IMR-90 (cell line): ENCODE data around the gene CEP72. TPM values are rescaled to one million over a fixed set of nuclear protein-coding genes. Genes with fewer than 3 reads are reported as not detected.

Source experiments
- ATAC-seq: fragments of 200-7000 bp; cut with Tn5 transposase; 2 replicates; pipeline ENCODE4 v1.9.1; 2020; ENCODE audit warnings: low read depth, mild to moderate bottlenecking, moderate library complexity
- BruUV-seq: library from RNA; stranded (reverse); fragments of 400-500 nt; replicated peaks from 2 replicates; lab custom pipeline; 2021; lab: Mats Ljungman, UMichigan
- CTCF ChIA-PET: fragments of 300-600 bp; formaldehyde crosslinking; extraction: SDS; loops from one replicate; lab custom pipeline; 2021; ENCODE audit warnings: antibody characterized with exemption; lab: Yijun Ruan, JAX
- POLR2A ChIA-PET: fragments of 300-600 bp; sonication (Branson Sonifier 250); formaldehyde crosslinking; loops from one replicate; lab custom pipeline; 2022; ENCODE audit warnings: antibody characterized with exemption; ENCODE audit not compliant: unreplicated experiment; lab: Charles Lee
- DNase-seq: peaks from one replicate; pipeline ENCODE4 v3.0.0; 2013
- H2AFZ ChIP-seq: replicated peaks from 2 replicates; pipeline ENCODE3; 2013; ENCODE audit warnings: low read length, mild to moderate bottlenecking; ENCODE audit not compliant: poor library complexity
- H2AK5ac ChIP-seq: 2 replicates; pipeline ENCODE4 v1.6.1; 2013; ENCODE audit warnings: low read depth, low read length, inconsistent platforms
- H2AK9ac ChIP-seq: replicated peaks from 2 replicates; pipeline ENCODE3; 2013; ENCODE audit warnings: mild to moderate bottlenecking, low read depth, low read length, moderate library complexity; ENCODE audit not compliant: poor library complexity
- H2BK120ac ChIP-seq: 2 replicates; pipeline ENCODE4 v1.6.1; 2013; ENCODE audit warnings: low read depth, low read length, inconsistent platforms
- H2BK15ac ChIP-seq: 3 replicates; pipeline ENCODE4 v1.6.1; 2013; ENCODE audit warnings: low read depth, low read length, inconsistent platforms
- H2BK20ac ChIP-seq: 2 replicates; pipeline ENCODE4 v1.6.1; 2013; ENCODE audit warnings: low read depth, mild to moderate bottlenecking, inconsistent platforms, low read length, moderate library complexity
- H2BK5ac ChIP-seq: 2 replicates; pipeline ENCODE4 v1.6.1; 2013; ENCODE audit warnings: mild to moderate bottlenecking, low read depth, low read length, inconsistent platforms; ENCODE audit not compliant: poor library complexity, severe bottlenecking
- H3K14ac ChIP-seq: replicated peaks from 2 replicates; pipeline ENCODE4 v1.6.1; 2013; ENCODE audit warnings: low read depth, low read length, inconsistent platforms
- H3K18ac ChIP-seq: 2 replicates; pipeline ENCODE4 v1.6.1; 2013; ENCODE audit warnings: low read depth, low read length, control low read depth
- H3K23ac ChIP-seq: 2 replicates; pipeline ENCODE4 v1.6.1; 2013; ENCODE audit warnings: low read depth, low read length, inconsistent platforms
- H3K27ac ChIP-seq: 2 replicates; pipeline ENCODE4 v1.5.1; 2013; ENCODE audit warnings: mild to moderate bottlenecking, control low read depth, low read length; ENCODE audit not compliant: insufficient read depth
- H3K27me3 ChIP-seq: 2 replicates; pipeline ENCODE4 v1.6.1; 2013; ENCODE audit warnings: low read length; ENCODE audit not compliant: control insufficient read depth, insufficient read depth
- H3K36me3 ChIP-seq: 2 replicates; pipeline ENCODE4 v1.6.1; 2013; ENCODE audit warnings: low read length, mixed read lengths; ENCODE audit not compliant: control insufficient read depth, insufficient read depth
- H3K4ac ChIP-seq: 2 replicates; pipeline ENCODE4 v1.6.1; 2013; ENCODE audit warnings: low read depth, low read length, inconsistent platforms
- H3K4me1 ChIP-seq: 2 replicates; pipeline ENCODE4 v1.6.1; 2013; ENCODE audit warnings: low read length, mixed read lengths; ENCODE audit not compliant: control insufficient read depth, insufficient read depth
- H3K4me2 ChIP-seq: 2 replicates; pipeline ENCODE4 v1.6.1; 2013; ENCODE audit warnings: low read depth, mild to moderate bottlenecking, control low read depth, low read length, moderate library complexity
- H3K4me3 ChIP-seq: 2 replicates; pipeline ENCODE4 v1.5.1; 2013; ENCODE audit warnings: low read depth, mild to moderate bottlenecking, control low read depth, low read length, moderate library complexity; ENCODE audit not compliant: insufficient read depth
- H3K56ac ChIP-seq: 2 replicates; pipeline ENCODE4 v1.6.1; 2013; ENCODE audit warnings: low read length, inconsistent platforms; ENCODE audit not compliant: insufficient read depth; ENCODE audit errors: extremely low read depth
- H3K79me1 ChIP-seq, 2 experiments: 2 replicates each; pipeline ENCODE4 v1.6.1; 2013; ENCODE audit warnings: low read length in 2 of 2, inconsistent platforms in 1 of 2, low read depth in 1 of 2
- H3K9ac ChIP-seq: 2 replicates; pipeline ENCODE4 v1.6.1; 2013; ENCODE audit warnings: low read depth, low read length, control low read depth
- H3K9me1 ChIP-seq: 2 replicates; pipeline ENCODE4 v1.6.1; 2013; ENCODE audit warnings: low read length, inconsistent platforms; ENCODE audit not compliant: insufficient read depth
- H3K9me3 ChIP-seq: 2 replicates; pipeline ENCODE4 v1.6.1; 2013; ENCODE audit warnings: low read length; ENCODE audit not compliant: control insufficient read depth, insufficient read depth
- H4K20me1 ChIP-seq: 2 replicates; pipeline ENCODE4 v1.6.1; 2013; ENCODE audit warnings: low read length, inconsistent platforms; ENCODE audit not compliant: insufficient read depth
- H4K5ac ChIP-seq: 2 replicates; pipeline ENCODE4 v1.6.1; 2013; ENCODE audit warnings: mild to moderate bottlenecking, low read depth, low read length, control low read depth
- H4K8ac ChIP-seq, 2 experiments: 2 replicates each; pipeline ENCODE4 v1.6.1; 2013; ENCODE audit warnings: low read depth in 2 of 2, low read length in 2 of 2, control low read depth in 1 of 2, inconsistent platforms in 1 of 2
- H4K91ac ChIP-seq: 2 replicates; pipeline ENCODE4 v1.6.1; 2013; ENCODE audit warnings: low read depth, low read length, inconsistent platforms; ENCODE audit not compliant: insufficient read depth
- BHLHE40 ChIP-seq: fragments of 150-350 bp; IDR thresholded peaks from 2 replicates; pipeline ENCODE4 v1.6.1; 2016; ENCODE audit warnings: mild to moderate bottlenecking, low read depth, low read length
- CEBPB ChIP-seq: IDR thresholded peaks from 2 replicates; pipeline ENCODE4 v1.6.1; 2012; ENCODE audit warnings: low read depth, low read length, improper control_type of control experiment
- CHD1 ChIP-seq: IDR thresholded peaks from 2 replicates; pipeline ENCODE4 v1.6.1; 2012; ENCODE audit warnings: low read depth, low read length, improper control_type of control experiment
- FOS ChIP-seq: fragments of 150-350 bp; IDR thresholded peaks from 2 replicates; pipeline ENCODE4 v1.6.1; 2016; ENCODE audit warnings: low read depth, low read length
- MAFK ChIP-seq: IDR thresholded peaks from 2 replicates; pipeline ENCODE4 v1.6.1; 2012; ENCODE audit warnings: low read depth, low read length, improper control_type of control experiment
- MAZ ChIP-seq: IDR thresholded peaks from 2 replicates; pipeline ENCODE4 v1.6.1; 2012; ENCODE audit warnings: low read depth, mild to moderate bottlenecking, low read length, improper control_type of control experiment, moderate library complexity, borderline replicate concordance
- MXI1 ChIP-seq: IDR thresholded peaks from 2 replicates; pipeline ENCODE4 v1.6.1; 2012; ENCODE audit warnings: low read depth, mild to moderate bottlenecking, low read length, moderate library complexity, borderline replicate concordance
- NFE2L2 ChIP-seq: fragments of 150-350 bp; IDR thresholded peaks from 2 replicates; pipeline ENCODE4 v1.6.1; 2016; ENCODE audit warnings: low read depth, mild to moderate bottlenecking, low read length
- POLR2A ChIP-seq: IDR thresholded peaks from 2 replicates; pipeline ENCODE4 v1.6.1; 2012; ENCODE audit warnings: mild to moderate bottlenecking, low read depth, low read length
- RAD21 ChIP-seq: IDR thresholded peaks from 2 replicates; pipeline ENCODE4 v1.6.1; 2012; ENCODE audit warnings: low read length, improper control_type of control experiment
- RCOR1 ChIP-seq: IDR thresholded peaks from 2 replicates; pipeline ENCODE4 v1.6.1; 2012; ENCODE audit warnings: mild to moderate bottlenecking, low read length, improper control_type of control experiment; ENCODE audit not compliant: insufficient replicate concordance
- RFX5 ChIP-seq: IDR thresholded peaks from 2 replicates; pipeline ENCODE4 v1.8.0; 2012; ENCODE audit warnings: low read depth, mild to moderate bottlenecking, low read length, moderate library complexity
- SMC3 ChIP-seq: fragments of 150-350 bp; IDR thresholded peaks from 2 replicates; pipeline ENCODE4 v1.6.1; 2016; ENCODE audit warnings: low read depth, mild to moderate bottlenecking, antibody characterized with exemption, low read length, moderate library complexity
- WGBS, 2 experiments: methylation state at CpG; one replicate each; pipeline versions ENCODE4 v1.1.5 to v1.1.7; 2013; ENCODE audit warnings: missing lambda C conversion rate in 2 of 2; ENCODE audit not compliant: insufficient read length in 1 of 2; ENCODE audit errors: extremely low coverage in 2 of 2; 5-methylcytosine and 5-hydroxymethylcytosine counted together
- dilution Hi-C: fragments of 300-500 bp; cut with HindIII; formaldehyde crosslinking; loops from one replicate; pipeline ENCODE4 v1.14.3; 2018; ENCODE audit warnings: low sequenced_read_pairs; ENCODE audit not compliant: unreplicated experiment
- in situ Hi-C: fragments of 300-500 bp; cut with MboI; formaldehyde crosslinking; loops from 3 replicates; pipeline ENCODE4 v1.14.3; 2019; ENCODE audit warnings: low sequenced_read_pairs, inconsistent platforms, mixed read lengths
- intact Hi-C: fragments of 100-400 bp; cut with micrococcal nuclease; formaldehyde crosslinking; loops from 2 replicates; pipeline ENCODE4 v1.10.0; 2022
- polyA plus RNA-seq, 3 experiments: library from polyadenylated mRNA; depleted of rRNA; stranded (reverse); fragments of >200 nt; gene quantifications; 2 replicates each; pipeline ENCODE4 v1.2.3, GENCODE V29; 2012; ENCODE audit warnings: low replicate concordance in 1 of 3
- total RNA-seq: library from RNA; depleted of rRNA; stranded (reverse); fragments of >200 nt; gene quantifications from 2 replicates; pipeline ENCODE4 v1.2.3, GENCODE V29; 2012
- TF ChIP-seq, protein P1 (sequence below): fragments of 150-350 bp; IDR thresholded peaks from 2 replicates; pipeline ENCODE4 v1.6.1; 2017; ENCODE audit warnings: mild to moderate bottlenecking, antibody characterized with exemption, low read length, low read depth
- TF ChIP-seq, protein P2 (sequence below): conservative IDR thresholded peaks from 2 replicates; pipeline ENCODE4 v1.5.1; 2012; ENCODE audit warnings: mild to moderate bottlenecking, low read depth, low read length, improper control_type of control experiment
- TF ChIP-seq, protein P3 (sequence below): fragments of 150-350 bp; IDR thresholded peaks from 2 replicates; pipeline ENCODE4 v1.6.1; 2016; ENCODE audit warnings: low read depth, mild to moderate bottlenecking, low read length, moderate library complexity, borderline replicate concordance

CEP72 gene
- total and polyA plus RNA-seq, 2 of the 4 experiments (the other 2 are of a cell fraction) = 2.9 to 4.3 TPM

DNA sequence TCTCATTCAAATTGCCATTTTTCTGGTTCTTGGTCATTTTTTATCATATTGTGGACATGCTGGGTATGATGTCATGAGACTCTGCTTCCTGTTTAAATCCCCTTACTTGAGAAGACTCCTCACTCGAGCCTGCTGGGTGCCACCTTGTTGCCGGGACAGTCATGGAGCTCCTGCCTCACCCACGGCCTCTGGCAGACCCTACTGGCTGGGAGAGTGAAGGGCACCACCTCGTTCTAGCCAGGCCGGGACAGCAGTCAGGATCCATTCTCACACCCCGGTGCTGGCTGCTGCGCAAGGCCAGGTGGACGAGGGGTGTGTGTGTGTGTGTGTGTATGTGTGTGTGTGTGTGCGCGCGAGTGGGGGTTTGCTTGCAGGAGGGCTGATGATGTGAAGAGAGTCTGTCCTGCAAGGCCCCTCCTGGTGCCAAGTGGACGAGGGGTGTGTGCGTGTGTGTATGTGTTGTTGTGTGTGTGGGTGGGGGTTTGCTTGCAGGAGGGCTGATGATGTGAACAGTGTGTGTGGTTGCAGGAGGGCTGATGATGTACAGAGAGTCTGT lies 4.4 kb downstream of the CEP72 start:
- H3K9ac ChIP-seq = no peak overlapping the region
- H3K79me1 ChIP-seq = peaks cover 23 to 26% of the 10 kb centered on the region in 2 experiments
- no peak overlapping the region for H2AK9ac ChIP-seq
- H3K18ac ChIP-seq = no peak overlapping the region
- no peaks in the 10 kb centered on the region for H3K4me1 ChIP-seq
- no peak overlapping the region for H3K4me3 ChIP-seq
- in situ Hi-C loops (no loop called here), dilution Hi-C loops (no loop called here), intact Hi-C loops (loop anchor here (10.0 kb wide), 1 partner anchor 302 kb away; no protein-coding TSS in a partner anchor)
- H2BK120ac ChIP-seq = no peak overlapping the region
- no peak for TF ChIP-seq MAFK
- no peak for TF ChIP-seq RFX5
- no peak for TF ChIP-seq SMC3
- no peak for TF ChIP-seq MXI1
- no peak for TF ChIP-seq MAZ
- TF ChIP-seq, protein P1, sequence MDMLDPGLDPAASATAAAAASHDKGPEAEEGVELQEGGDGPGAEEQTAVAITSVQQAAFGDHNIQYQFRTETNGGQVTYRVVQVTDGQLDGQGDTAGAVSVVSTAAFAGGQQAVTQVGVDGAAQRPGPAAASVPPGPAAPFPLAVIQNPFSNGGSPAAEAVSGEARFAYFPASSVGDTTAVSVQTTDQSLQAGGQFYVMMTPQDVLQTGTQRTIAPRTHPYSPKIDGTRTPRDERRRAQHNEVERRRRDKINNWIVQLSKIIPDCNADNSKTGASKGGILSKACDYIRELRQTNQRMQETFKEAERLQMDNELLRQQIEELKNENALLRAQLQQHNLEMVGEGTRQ = no peak
- no peak for TF ChIP-seq CEBPB
- TF ChIP-seq RAD21 = no peak
- TF ChIP-seq FOS = no peak
- TF ChIP-seq BHLHE40 = no peak
- TF ChIP-seq, protein P2, sequence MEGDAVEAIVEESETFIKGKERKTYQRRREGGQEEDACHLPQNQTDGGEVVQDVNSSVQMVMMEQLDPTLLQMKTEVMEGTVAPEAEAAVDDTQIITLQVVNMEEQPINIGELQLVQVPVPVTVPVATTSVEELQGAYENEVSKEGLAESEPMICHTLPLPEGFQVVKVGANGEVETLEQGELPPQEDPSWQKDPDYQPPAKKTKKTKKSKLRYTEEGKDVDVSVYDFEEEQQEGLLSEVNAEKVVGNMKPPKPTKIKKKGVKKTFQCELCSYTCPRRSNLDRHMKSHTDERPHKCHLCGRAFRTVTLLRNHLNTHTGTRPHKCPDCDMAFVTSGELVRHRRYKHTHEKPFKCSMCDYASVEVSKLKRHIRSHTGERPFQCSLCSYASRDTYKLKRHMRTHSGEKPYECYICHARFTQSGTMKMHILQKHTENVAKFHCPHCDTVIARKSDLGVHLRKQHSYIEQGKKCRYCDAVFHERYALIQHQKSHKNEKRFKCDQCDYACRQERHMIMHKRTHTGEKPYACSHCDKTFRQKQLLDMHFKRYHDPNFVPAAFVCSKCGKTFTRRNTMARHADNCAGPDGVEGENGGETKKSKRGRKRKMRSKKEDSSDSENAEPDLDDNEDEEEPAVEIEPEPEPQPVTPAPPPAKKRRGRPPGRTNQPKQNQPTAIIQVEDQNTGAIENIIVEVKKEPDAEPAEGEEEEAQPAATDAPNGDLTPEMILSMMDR = no peak
- no peak for TF ChIP-seq RCOR1
- no peak for TF ChIP-seq CHD1
- TF ChIP-seq POLR2A = no peak
- no peak for TF ChIP-seq NFE2L2
- TF ChIP-seq, protein P3, sequence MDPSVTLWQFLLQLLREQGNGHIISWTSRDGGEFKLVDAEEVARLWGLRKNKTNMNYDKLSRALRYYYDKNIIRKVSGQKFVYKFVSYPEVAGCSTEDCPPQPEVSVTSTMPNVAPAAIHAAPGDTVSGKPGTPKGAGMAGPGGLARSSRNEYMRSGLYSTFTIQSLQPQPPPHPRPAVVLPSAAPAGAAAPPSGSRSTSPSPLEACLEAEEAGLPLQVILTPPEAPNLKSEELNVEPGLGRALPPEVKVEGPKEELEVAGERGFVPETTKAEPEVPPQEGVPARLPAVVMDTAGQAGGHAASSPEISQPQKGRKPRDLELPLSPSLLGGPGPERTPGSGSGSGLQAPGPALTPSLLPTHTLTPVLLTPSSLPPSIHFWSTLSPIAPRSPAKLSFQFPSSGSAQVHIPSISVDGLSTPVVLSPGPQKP = no peak
- CTCF ChIA-PET = no interaction called here
- H3K14ac ChIP-seq = no peak overlapping the region
- BruUV-seq = no TSS peak
- no peak overlapping the region for H3K23ac ChIP-seq
- H3K36me3 ChIP-seq = peaks cover 8% of the 10 kb centered on the region
- H2BK20ac ChIP-seq = no peak overlapping the region
- H2AK5ac ChIP-seq = no peak overlapping the region
- H2BK5ac ChIP-seq = no peak overlapping the region
- no CpG with 5 or more reads among the region's 13 CpGs for WGBS, 2 experiments
- no peak overlapping the region for H2AFZ ChIP-seq
- H4K20me1 ChIP-seq = no peaks in the 10 kb centered on the region
- H3K9me3 ChIP-seq = no peaks in the 10 kb centered on the region
- H2BK15ac ChIP-seq = no peak overlapping the region
- no peaks in the 10 kb centered on the region; the same call in 1 of the 2 replicates for H3K9me1 ChIP-seq
- no peaks in the 10 kb centered on the region for H3K27me3 ChIP-seq
- no peak overlapping the region for H3K56ac ChIP-seq
- H4K5ac ChIP-seq = no peak overlapping the region
- H3K27ac ChIP-seq = no peak overlapping the region
- ATAC-seq (no peak), DNase-seq (no peak)
- H3K4me2 ChIP-seq = no peak overlapping the region
- H3K4ac ChIP-seq = no peak overlapping the region
- POLR2A ChIA-PET = no interaction called here
- H4K91ac ChIP-seq = no peak overlapping the region
- H4K8ac ChIP-seq = no peak overlapping the region
